HepG2 (cell line): ENCODE measurements around the gene LILRB3. TPM values are rescaled to one million over a fixed set of nuclear protein-coding genes. Genes with fewer than 3 reads are reported as not detected.

Source experiments
- AGO1 ChIP-seq: fragments of 200-400 bp; formaldehyde crosslinking; IDR thresholded peaks from 2 replicates; pipeline ENCODE4 v1.6.1; 2017; ENCODE audit warnings: mild to moderate bottlenecking, low read depth, low read length, moderate library complexity; ENCODE audit not compliant: poor library complexity, severe bottlenecking
- ARNTL ChIP-seq: sonication (generic); formaldehyde crosslinking; IDR thresholded peaks from 2 replicates; pipeline ENCODE4 v1.4.0; 2020; ENCODE audit warnings: mild to moderate bottlenecking, missing genetic modification reagents
- ATF7-NPFF ChIP-seq: sonication (generic); formaldehyde crosslinking; IDR thresholded peaks from 2 replicates; pipeline ENCODE4 v1.8.1; 2023; ENCODE audit warnings: mild to moderate bottlenecking, low read depth, missing genetic modification reagents, moderate library complexity
- CC2D1A ChIP-seq: sonication (generic); formaldehyde crosslinking; IDR thresholded peaks from 2 replicates; pipeline ENCODE4 v1.8.1; 2023; ENCODE audit warnings: mild to moderate bottlenecking, missing genetic modification reagents
- CENPT ChIP-seq: sonication (generic); formaldehyde crosslinking; IDR thresholded peaks from 2 replicates; pipeline ENCODE4 v1.8.0; 2022; ENCODE audit warnings: low read depth, mild to moderate bottlenecking, moderate library complexity, missing genetic modification reagents
- DNMT1 ChIP-seq: sonication (generic); formaldehyde crosslinking; IDR thresholded peaks from 2 replicates; pipeline ENCODE4 v1.5.1; 2020; ENCODE audit warnings: mild to moderate bottlenecking, missing genetic modification reagents
- ESRRA ChIP-seq: sonication (generic); formaldehyde crosslinking; IDR thresholded peaks from 2 replicates; pipeline ENCODE4 v1.5.1; 2020; ENCODE audit warnings: mild to moderate bottlenecking, low read depth, missing genetic modification reagents
- MATR3 ChIP-seq: sonication (generic); formaldehyde crosslinking; IDR thresholded peaks from 2 replicates; pipeline ENCODE4 v1.4.0; 2020; ENCODE audit warnings: missing genetic modification reagents
- MBNL3 ChIP-seq: fragments of 250-450 bp; sonication (Bioruptor Pico); conservative IDR thresholded peaks from 2 replicates; pipeline ENCODE4 v1.8.0; 2022; ENCODE audit warnings: mild to moderate bottlenecking, inconsistent platforms
- NBN ChIP-seq: fragments of 450-650 bp; conservative IDR thresholded peaks from 2 replicates; pipeline ENCODE4 v1.6.1; 2017
- NCOA1 ChIP-seq: sonication (generic); formaldehyde crosslinking; IDR thresholded peaks from 2 replicates; pipeline ENCODE4 v1.9.0; 2021; ENCODE audit warnings: missing genetic modification reagents
- PTBP1 ChIP-seq: fragments of 200-400 bp; formaldehyde crosslinking; IDR thresholded peaks from 2 replicates; pipeline ENCODE4 v1.6.1; 2018; ENCODE audit warnings: low read length, low read depth; ENCODE audit not compliant: poor library complexity, severe bottlenecking
- RBFOX2 ChIP-seq: fragments of 200-400 bp; formaldehyde crosslinking; IDR thresholded peaks from 2 replicates; pipeline ENCODE4 v1.6.1; 2017; ENCODE audit warnings: low read depth, mild to moderate bottlenecking, low read length
- SALL1 ChIP-seq: sonication (generic); formaldehyde crosslinking; IDR thresholded peaks from 2 replicates; pipeline ENCODE4 v1.8.0; 2022; ENCODE audit warnings: mild to moderate bottlenecking, missing genetic modification reagents
- SAP130 ChIP-seq: IDR thresholded peaks from 2 replicates; pipeline ENCODE4 v1.6.1; 2016; ENCODE audit warnings: low read depth
- STAG1 ChIP-seq: sonication (generic); formaldehyde crosslinking; IDR thresholded peaks from 2 replicates; pipeline ENCODE4 v1.4.0; 2020; ENCODE audit warnings: missing genetic modification reagents
- ZKSCAN8 ChIP-seq: IDR thresholded peaks from 2 replicates; pipeline ENCODE4 v1.6.1; 2016; ENCODE audit warnings: borderline replicate concordance, missing genetic modification reagents, missing compliant biosample characterization
- ZNF337 ChIP-seq: sonication (generic); formaldehyde crosslinking; IDR thresholded peaks from 2 replicates; pipeline ENCODE4 v1.5.1; 2020; ENCODE audit warnings: missing genetic modification reagents, low read depth, mild to moderate bottlenecking, borderline replicate concordance
- ZNF780A ChIP-seq: sonication (generic); formaldehyde crosslinking; IDR thresholded peaks from 2 replicates; pipeline ENCODE4 v1.8.0; 2022; ENCODE audit warnings: mild to moderate bottlenecking, missing genetic modification reagents, moderate library complexity
- polyA plus RNA-seq, 8 experiments: library from polyadenylated mRNA; depleted of rRNA in 3 of 8; stranded (reverse) in 7 of 8; unstranded in 1 of 8; fragments of >200 nt; fragmentation: Illumina TruSeq in 4 of 8; extraction: Trizol in 4 of 8; gene quantifications; 2 replicates each; pipeline versions ENCODE4 v1.2.1 to v1.2.3, GENCODE V29; 2011 to 2016; ENCODE audit warnings: low read depth in 4 of 8, missing spikeins in 1 of 8, mixed read lengths in 1 of 8; ENCODE audit not compliant: insufficient read depth in 1 of 8
- total RNA-seq, 5 experiments: library from RNA; depleted of rRNA; stranded (reverse); fragments of >200 nt; fragmentation: Illumina TruSeq; extraction: Trizol; gene quantifications; 2 replicates each; pipeline ENCODE4 v1.2.3, GENCODE V29; 2016; ENCODE audit warnings: low read depth in 1 of 5
- TF ChIP-seq, protein P1 (sequence below): sonication (generic); formaldehyde crosslinking; conservative IDR thresholded peaks from 2 replicates; pipeline ENCODE4 v1.4.0; 2020; ENCODE audit warnings: missing genetic modification reagents
- TF ChIP-seq, protein P2 (sequence below): sonication (generic); formaldehyde crosslinking; IDR thresholded peaks from 2 replicates; pipeline ENCODE4 v1.4.0; 2020; ENCODE audit warnings: missing genetic modification reagents
- TF ChIP-seq, protein P3 (sequence below): sonication (generic); formaldehyde crosslinking; IDR thresholded peaks from 2 replicates; pipeline ENCODE4 v1.4.0; 2020; ENCODE audit warnings: mild to moderate bottlenecking, missing genetic modification reagents
- TF ChIP-seq, protein P4 (sequence below): sonication (generic); formaldehyde crosslinking; conservative IDR thresholded peaks from 2 replicates; pipeline ENCODE4 v1.8.0; 2022; ENCODE audit warnings: missing genetic modification reagents

Gene LILRB3
- total and polyA plus RNA-seq, 2 of the 13 experiments (the other 11 are each of a cell fraction or from before 2014, with no cell fraction given) = 0.22 TPM; not detected in 1

DNA sequence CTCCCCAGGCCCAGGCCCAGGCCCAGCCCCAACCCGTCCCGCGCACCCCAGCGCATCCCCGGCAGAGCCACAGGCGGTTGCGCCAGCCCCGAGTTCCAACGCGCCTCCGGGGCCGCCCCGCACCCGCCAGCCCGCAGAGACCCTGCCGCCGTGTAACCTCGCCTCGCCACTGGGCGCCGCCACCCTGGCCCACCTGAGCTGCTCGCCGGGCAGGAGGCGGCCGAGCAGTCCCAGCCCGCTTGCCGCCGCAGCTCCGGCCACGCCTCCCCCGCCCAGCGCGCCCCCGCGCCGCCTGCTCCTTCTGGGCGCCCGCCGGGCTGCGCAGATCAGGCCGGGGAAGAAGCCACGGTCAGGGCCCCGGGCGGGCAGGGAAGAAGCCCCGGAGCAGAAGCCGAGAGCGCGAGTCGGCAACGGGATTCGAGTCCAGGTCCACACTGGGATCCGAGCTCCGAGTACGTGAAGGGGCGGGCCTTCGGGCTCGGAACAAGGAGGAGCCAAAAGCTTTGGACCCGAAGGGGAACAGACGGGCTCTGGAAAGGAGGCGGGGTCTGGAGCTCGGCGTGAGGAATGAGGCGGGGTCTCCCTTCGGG lies 33.6 kb downstream of the LILRB3 start, which contains the start of gene MBOAT7 (continued):
- TF ChIP-seq, protein P1, sequence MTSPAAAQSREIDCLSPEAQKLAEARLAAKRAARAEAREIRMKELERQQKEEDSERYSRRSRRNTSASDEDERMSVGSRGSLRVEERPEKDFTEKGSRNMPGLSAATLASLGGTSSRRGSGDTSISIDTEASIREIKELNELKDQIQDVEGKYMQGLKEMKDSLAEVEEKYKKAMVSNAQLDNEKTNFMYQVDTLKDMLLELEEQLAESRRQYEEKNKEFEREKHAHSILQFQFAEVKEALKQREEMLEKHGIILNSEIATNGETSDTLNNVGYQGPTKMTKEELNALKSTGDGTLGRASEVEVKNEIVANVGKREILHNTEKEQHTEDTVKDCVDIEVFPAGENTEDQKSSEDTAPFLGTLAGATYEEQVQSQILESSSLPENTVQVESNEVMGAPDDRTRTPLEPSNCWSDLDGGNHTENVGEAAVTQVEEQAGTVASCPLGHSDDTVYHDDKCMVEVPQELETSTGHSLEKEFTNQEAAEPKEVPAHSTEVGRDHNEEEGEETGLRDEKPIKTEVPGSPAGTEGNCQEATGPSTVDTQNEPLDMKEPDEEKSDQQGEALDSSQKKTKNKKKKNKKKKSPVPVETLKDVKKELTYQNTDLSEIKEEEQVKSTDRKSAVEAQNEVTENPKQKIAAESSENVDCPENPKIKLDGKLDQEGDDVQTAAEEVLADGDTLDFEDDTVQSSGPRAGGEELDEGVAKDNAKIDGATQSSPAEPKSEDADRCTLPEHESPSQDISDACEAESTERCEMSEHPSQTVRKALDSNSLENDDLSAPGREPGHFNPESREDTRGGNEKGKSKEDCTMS (CRISPR knock-in tag) = no peak
- TF ChIP-seq ZKSCAN8 (CRISPR knock-in tag) = peak; percentile 12; the same call in 1 of the 2 replicates
- peak; percentile 68 for TF ChIP-seq SAP130 (CRISPR knock-in tag)
- TF ChIP-seq ESRRA = no peak; the same call in 1 of the 2 replicates
- peak; percentile 82; the same call in 1 of the 2 replicates for TF ChIP-seq DNMT1 (CRISPR knock-in tag)
- no peak for TF ChIP-seq NBN
- TF ChIP-seq PTBP1 = no peak
- TF ChIP-seq ATF7-NPFF (CRISPR knock-in tag) = peak; percentile 50
- TF ChIP-seq MBNL3 (CRISPR knock-in tag) = no peak
- peak; percentile 92 for TF ChIP-seq RBFOX2
- no peak for TF ChIP-seq NCOA1 (CRISPR knock-in tag)
- no peak for TF ChIP-seq ZNF337
- TF ChIP-seq, protein P2, sequence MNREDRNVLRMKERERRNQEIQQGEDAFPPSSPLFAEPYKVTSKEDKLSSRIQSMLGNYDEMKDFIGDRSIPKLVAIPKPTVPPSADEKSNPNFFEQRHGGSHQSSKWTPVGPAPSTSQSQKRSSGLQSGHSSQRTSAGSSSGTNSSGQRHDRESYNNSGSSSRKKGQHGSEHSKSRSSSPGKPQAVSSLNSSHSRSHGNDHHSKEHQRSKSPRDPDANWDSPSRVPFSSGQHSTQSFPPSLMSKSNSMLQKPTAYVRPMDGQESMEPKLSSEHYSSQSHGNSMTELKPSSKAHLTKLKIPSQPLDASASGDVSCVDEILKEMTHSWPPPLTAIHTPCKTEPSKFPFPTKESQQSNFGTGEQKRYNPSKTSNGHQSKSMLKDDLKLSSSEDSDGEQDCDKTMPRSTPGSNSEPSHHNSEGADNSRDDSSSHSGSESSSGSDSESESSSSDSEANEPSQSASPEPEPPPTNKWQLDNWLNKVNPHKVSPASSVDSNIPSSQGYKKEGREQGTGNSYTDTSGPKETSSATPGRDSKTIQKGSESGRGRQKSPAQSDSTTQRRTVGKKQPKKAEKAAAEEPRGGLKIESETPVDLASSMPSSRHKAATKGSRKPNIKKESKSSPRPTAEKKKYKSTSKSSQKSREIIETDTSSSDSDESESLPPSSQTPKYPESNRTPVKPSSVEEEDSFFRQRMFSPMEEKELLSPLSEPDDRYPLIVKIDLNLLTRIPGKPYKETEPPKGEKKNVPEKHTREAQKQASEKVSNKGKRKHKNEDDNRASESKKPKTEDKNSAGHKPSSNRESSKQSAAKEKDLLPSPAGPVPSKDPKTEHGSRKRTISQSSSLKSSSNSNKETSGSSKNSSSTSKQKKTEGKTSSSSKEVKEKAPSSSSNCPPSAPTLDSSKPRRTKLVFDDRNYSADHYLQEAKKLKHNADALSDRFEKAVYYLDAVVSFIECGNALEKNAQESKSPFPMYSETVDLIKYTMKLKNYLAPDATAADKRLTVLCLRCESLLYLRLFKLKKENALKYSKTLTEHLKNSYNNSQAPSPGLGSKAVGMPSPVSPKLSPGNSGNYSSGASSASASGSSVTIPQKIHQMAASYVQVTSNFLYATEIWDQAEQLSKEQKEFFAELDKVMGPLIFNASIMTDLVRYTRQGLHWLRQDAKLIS (CRISPR knock-in tag) = no peak
- no peak for TF ChIP-seq ARNTL (CRISPR knock-in tag)
- TF ChIP-seq CC2D1A (CRISPR knock-in tag) = no peak
- TF ChIP-seq, protein P3, sequence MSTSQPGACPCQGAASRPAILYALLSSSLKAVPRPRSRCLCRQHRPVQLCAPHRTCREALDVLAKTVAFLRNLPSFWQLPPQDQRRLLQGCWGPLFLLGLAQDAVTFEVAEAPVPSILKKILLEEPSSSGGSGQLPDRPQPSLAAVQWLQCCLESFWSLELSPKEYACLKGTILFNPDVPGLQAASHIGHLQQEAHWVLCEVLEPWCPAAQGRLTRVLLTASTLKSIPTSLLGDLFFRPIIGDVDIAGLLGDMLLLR = 0 out of 2 replicates have a peak, but pooled peaks have one; percentile 34
- TF ChIP-seq, protein P4, sequence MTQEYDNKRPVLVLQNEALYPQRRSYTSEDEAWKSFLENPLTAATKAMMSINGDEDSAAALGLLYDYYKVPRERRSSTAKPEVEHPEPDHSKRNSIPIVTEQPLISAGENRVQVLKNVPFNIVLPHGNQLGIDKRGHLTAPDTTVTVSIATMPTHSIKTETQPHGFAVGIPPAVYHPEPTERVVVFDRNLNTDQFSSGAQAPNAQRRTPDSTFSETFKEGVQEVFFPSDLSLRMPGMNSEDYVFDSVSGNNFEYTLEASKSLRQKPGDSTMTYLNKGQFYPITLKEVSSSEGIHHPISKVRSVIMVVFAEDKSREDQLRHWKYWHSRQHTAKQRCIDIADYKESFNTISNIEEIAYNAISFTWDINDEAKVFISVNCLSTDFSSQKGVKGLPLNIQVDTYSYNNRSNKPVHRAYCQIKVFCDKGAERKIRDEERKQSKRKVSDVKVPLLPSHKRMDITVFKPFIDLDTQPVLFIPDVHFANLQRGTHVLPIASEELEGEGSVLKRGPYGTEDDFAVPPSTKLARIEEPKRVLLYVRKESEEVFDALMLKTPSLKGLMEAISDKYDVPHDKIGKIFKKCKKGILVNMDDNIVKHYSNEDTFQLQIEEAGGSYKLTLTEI (CRISPR knock-in tag) = no peak
- peak; percentile 72 for TF ChIP-seq SALL1 (CRISPR knock-in tag)
- peak; percentile 57 for TF ChIP-seq STAG1 (CRISPR knock-in tag)
- no peak for TF ChIP-seq MATR3
- no peak for TF ChIP-seq ZNF780A
- TF ChIP-seq AGO1 = no peak
- TF ChIP-seq CENPT = no peak
